Stimulated activated CD8-positive, alpha-beta memory T cell treated with anti-CD3 and anti-CD28 coated beads, Interleukin-4, amount 100 ng/mL, for 1 hour (primary cell): ENCODE measurements around the gene CCDC106.

Experiments used
- DNase-seq, 2 donors: peaks; one replicate each; pipeline ENCODE4 v3.0.0-alpha.2; 2020; ENCODE audit warnings: low read depth in 2 of 2, low spot score in 1 of 2

Gene CCDC106

DNA sequence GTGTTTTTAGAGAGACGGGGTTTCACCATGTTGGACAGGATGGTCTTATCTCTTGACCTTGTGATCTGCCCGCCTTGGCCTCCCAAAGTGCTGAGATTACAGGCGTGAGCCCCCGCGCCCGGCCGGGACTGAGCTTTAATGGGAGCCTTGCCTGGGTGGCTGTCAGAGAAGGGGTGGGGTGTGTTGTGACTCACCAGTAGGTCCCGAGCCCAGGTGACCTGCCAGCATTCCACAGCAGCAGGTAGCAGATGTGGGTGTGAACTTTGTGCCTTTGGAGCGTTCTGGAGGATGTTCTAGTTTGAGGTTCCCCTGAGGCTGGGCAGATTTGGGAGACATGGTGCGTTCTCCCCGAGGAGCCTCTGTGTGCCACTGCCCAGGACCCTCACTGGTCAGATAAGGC is 19.9 kb downstream of the CCDC106 start:
- DNase-seq = no peak

DNA sequence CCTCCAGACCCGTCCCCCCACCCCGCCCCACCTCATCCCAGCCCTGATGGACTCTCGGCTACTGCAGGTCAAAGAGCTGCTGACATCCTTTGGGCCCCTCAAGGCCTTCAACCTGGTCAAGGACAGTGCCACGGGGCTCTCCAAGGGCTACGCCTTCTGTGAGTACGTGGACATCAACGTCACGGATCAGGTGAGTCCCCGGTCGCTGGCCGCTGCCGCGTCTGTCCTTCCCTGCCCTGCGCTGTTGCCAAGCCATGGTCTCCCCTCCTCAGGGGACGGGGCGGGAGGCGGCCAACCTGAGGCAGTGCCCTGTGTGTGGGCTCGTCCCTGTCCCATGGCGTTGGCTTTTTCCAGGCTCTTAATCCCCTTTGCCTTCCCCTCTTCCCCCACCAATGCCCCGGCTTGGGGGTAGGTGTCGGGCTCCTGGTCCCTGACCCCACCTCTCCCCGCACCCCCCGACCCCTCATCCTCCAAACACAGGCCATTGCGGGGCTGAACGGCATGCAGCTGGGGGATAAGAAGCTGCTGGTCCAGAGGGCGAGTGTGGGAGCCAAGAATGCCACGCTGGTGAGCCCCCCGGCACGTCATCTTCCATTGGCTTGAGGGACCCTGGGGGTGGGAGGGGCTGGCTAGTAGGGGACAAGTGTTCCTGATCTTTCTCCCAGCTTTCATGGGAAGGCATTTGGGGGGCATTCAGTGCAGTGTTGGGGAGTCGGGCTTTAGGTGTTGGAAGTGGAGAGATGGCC is 20.8 kb downstream of the CCDC106 start:
- no peak for DNase-seq

DNA sequence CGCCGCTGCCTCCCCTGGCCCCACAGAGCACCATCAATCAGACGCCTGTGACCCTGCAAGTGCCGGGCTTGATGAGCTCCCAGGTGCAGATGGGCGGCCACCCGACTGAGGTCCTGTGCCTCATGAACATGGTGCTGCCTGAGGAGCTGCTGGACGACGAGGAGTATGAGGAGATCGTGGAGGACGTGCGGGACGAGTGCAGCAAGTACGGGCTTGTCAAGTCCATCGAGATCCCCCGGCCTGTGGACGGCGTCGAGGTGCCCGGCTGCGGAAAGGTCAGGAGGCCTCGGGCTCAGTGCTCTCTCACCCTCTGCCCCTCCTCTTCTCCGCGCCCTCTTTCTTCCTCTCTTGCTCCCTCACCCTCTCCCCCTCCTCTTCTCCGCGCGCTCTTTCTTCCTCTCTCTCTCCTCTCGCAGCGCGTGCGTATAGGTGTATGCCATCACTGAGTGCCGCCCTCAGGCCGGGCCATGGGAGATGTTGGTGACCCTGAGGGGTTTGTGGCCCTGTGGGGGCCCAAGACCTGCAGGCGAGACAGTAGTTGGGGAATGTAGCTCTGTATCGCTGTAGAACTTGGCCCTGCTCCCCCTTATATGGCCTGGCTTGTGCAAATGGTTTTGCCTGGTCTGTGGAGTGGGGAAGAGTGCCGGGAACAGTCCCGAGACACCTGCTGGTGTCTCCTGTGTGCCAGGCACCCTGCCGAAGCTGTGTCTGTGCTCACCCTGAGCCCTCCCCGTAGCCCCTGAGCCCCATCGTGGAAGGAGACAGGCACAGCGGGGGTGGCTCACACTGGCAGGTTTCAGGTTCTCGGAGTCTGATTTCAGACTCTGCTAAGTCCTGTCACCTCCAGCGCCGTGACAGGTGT is 21.6 kb downstream of the CCDC106 start:
- no peak for DNase-seq

DNA sequence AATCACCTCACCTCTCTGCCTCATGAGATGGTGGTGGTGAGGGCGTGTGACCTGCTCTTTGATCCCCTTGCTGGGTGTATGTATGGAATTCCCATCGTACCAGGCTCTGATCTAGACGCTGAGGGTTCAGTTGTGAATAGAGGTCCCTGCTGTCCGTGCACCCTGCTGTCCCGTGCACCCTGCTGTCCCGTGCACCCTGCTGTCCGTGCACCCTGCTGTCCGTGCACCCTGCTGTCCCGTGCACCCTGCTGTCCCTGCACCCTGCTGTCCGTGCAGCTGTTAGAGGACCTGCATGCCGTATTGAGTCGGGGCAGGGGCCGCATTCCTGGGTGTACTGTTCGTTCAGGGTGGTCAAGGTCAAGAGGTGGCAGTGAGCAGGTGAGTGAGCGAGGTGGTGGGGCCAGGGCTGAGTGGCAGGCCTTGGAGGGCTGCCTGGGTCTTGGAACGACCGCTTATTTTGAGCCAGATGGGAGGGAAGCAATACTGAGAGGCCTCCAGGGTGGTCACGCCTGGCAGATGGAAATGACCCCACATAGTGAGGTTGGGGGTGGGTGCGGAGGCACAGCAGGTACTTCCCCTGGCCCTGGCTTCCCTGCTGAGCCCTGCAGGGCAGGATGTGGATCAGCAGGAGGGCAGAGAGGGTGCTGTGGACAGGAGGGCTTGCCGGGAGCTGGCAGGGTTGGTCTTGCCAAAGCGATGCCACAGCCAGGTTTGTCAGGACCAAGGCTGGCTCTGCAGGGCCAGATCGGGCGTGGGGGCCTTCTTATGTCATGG is 22.5 kb downstream of the CCDC106 start:
- DNase-seq = no peak

DNA sequence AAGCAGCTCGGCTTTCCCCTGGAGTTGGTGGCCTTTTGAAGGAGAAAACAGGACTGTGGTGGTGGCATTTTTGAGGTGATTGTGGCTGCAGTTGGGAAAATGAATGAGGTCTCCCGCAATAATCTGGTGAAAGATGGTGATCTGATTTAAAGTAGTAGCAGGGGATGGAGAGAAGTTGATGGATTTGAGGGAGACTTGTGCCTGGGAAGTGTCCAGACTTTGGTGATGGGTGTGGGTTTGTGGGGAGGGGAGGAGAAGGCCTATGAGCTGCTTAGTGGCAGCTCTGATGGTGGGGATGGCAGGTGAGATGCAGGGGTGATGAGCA is 23.0 kb downstream of the CCDC106 start:
- no peak for DNase-seq

DNA sequence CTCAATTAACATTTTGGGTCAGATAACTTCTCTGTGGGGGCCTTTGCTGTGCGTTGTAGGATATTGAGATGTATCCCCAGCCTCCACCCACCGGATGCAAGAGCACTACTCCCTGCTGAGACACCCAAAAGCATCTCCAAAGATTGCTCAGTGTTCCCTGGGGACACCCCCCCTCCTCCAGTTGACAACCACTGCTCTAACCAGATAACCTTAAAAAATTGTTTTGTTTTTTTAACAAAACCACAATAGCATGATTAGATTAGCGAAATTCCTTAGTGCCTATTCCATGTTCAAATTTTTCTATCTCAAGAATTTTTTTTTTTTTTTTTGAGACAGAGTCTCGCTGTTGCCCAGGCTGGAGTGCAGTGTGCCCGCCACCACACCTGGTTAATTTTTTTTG is 24.4 kb downstream of the CCDC106 start:
- no peak for DNase-seq

DNA sequence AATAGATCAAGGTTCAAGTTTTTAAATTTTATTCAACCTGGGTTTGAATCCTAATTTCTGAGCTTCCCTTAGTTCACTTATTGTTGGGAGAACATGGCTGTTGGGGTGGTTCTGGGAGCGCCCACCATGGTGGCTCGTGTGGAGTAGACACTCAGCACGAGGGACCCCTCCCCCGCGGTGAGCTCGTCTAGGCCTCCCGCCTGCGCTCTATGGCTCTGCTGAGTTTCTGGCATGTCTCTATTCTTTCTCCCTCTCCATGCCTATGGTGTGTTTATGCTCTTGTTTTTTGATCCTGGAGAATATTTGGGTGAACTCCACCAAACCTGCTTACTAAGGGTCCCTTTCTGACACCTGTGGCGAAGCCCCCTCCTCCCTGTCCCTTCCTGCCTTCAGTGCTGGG is 25.5 kb downstream of the CCDC106 start:
- no peak for DNase-seq

DNA sequence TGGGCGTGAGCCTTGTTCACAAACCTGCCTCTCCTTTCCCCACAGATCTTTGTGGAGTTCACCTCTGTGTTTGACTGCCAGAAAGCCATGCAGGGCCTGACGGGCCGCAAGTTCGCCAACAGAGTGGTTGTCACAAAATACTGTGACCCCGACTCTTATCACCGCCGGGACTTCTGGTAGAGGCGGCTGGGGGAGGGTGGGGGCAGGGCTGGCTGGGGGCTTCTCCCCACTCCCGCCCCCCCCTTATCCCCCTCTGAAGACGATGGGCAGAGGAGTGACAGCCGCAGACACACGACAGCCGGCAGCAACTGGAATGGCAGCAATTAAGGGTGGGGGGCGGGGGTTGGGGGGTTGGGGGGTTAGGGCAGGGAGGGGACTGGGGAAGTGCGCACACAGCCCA is 25.9 kb downstream of the CCDC106 start:
- DNase-seq = no peak

DNA sequence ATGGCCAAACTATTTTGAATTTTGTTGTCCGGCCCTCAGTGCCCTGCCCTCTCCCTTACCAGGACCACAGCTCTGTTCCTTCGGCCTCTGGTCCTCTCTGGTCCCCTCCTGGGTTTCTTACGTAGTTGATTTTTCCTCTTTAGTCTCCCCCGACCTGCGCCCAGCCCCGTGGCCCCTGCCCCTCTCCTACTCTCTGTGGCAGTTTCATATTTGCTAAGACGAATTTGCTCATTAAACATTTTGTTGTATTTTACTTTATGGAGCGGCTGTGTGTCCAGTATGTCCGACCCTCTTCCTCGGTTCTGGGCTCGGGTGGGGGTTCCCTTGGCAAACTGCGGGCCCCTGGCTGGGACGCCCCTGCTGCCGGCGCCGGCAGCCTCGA is 26.4 kb downstream of the CCDC106 start:
- no peak for DNase-seq

DNA sequence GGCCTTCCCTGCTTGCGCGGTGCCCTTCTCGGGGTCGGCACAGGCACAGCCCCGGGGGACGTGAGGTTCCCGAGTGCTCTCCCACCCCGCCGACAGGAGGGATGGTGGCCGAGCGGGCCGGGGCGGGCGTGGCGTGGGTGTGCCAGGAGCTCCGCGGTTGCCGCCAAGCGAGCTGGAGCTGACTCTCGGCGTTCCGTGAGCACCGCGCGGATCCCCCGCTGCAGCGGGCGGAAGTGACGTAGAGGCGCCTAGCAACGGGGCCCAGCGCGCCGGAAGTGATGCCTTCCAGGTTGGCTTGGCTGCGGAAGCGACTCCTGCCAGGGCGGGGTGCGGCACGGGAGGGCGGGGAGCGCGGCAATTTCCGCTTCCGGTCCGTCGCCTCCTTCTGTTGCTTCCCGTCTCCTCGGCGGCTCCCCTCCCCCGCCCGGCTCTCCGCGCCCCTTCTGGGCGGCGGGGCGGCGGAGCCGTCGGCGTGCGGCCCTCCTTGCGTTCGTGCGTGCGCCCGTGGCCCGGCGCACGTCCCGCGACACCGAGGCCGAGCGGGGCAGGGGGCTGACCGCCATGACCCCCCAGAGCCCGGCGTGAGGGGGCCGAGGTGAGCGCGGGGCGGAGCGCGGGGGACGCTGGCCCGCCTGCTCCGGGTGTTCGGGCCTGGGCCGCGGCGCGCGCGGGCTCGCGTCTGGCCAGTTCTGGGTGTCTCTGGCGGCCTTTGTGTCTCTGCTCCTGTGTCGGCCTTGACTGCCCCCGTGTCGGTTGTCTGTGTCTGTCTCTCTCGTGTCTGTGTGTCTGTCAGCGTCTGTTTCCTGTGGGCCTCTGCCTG is 27.0 kb downstream of the CCDC106 start, which contains the start of gene EPN1:
TSS of gene EPN1 (plus strand) at position 386 of the 820 bp plus-strand sequence. CDS start 3,402 bp downstream, outside the sequence.
- peak; percentile 94 to 98 for DNase-seq

DNA sequence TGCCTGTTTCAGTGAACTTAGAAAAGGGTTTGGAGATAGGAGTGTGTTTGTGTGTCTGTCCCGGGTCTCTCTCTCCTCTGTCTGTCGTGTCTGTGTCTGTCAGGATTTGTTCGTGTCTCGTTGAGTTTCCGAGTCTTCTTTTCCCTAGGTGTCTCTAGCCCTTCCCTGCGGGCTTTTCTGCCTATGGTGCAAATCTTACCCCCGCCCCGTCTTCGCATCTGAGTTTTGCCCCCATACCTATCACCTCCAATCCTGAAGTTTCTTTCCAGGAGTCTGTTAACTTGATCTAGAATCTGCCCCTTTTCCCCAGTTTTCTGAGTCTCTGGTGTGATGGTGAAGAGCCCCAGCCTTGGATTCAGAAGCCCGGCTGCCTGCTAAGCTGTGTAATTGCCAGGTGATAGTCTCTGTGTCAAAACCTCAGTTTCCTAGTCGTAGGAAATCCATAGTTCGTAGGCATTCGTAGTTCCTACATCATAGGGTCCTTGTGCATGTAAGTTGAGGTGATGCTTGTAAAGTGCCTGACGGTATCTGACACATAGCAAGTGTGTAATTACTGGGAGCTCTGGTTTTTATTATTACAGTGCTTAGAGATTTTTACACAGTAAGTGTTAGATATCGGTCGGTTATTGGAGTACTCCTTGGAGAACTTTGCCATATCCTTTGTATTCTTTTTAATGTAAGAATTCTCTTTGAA is 27.8 kb downstream of the CCDC106 start:
- no peak for DNase-seq

DNA sequence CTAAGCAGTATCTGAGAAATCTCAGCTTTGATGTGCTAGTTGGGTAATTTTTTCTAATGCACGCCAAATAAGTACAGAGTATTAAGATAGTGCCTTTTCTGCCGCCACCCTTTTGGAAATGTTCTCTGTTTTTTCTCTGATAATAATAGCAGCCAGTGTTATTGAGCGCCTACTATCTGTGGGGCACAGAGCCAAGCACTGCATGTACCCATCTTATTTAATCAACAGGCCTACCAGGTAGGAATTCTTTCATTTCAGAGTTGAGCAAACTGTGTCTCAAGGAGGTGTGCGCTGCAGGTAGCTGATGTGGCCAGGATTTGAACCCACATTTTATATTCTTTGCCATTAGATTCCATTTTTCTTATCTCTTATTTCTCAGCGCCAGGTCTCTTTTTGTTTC is 28.4 kb downstream of the CCDC106 start:
- DNase-seq = no peak

DNA sequence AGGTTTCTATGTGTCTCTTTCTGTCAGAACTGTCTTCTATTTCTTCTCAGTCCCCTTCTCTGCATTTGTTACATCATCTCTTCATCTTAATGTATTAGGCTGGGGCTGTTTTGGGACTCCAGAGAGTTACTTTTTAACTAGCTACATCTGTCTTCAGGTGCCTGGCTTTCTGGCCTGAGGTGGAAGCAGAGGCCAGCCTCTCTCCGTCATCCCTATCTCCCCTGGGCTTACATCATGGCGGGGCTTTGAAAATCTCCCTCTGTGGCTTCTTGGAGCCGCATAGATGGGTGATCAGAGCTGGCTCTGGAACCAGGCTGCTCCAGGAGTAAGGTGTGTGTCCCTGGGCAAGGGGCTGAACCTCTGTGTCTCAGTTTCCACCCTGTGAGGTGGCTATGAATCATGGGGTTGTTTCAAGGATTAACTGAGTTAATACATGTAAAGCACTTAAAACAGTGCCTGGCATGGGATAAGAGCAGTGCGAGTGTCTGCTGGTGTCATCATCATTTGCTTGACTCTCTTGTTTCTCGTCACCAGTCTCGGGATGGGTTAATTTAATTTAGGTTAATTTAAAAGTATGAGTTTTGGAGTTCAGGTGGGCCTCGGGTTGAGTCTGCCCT is 29.0 kb downstream of the CCDC106 start:
- no peak for DNase-seq

DNA sequence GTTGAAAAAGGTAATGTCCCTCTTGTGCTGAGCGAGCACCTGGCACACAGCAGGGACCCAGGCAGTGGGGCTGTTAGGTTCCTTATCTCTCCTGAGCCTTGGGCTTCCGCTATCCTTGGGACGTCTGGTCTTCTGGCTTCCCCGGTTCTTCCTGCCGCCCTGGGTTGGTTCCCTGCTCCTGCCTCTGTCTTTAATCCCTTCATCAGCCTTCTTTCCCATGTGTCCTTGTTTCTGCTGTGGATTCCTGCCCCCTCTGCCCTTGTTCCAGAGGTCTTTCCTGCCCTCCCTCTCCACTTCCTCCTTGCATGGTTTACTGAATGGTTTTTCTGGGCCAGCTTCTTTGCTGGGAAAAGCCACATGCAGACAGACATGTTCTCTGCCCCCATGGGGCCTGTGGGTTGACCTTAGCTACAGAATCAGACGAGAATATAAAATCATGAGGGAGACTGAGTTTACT is 29.6 kb downstream of the CCDC106 start:
- no peak for DNase-seq

DNA sequence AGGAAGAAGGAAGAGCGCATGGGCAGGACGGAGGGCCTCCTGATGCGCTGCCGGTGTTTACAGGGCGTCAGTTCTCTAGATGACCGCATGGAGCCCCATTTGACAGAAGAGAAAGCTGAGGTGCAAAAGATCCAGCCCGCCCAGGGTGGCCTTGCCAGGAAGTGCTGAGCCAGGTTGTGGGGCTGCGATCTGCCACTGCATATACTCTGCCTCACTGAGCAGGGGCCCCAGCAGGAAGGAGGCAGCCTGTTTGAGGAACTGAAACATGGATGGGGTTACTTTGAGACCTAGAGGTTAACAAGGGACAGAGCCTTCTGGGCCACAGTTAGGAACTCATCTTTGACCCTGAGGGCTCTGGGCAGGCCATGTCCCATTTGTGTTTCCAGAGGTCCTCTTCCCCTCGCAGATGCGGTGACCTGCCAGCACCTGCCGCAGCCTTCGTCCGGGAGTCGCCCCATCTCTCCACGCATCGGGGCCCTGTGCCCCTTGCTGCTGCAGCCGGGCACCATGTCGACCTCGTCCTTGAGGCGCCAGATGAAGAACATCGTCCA is 30.2 kb downstream of the CCDC106 start:
- DNase-seq = no peak

DNA sequence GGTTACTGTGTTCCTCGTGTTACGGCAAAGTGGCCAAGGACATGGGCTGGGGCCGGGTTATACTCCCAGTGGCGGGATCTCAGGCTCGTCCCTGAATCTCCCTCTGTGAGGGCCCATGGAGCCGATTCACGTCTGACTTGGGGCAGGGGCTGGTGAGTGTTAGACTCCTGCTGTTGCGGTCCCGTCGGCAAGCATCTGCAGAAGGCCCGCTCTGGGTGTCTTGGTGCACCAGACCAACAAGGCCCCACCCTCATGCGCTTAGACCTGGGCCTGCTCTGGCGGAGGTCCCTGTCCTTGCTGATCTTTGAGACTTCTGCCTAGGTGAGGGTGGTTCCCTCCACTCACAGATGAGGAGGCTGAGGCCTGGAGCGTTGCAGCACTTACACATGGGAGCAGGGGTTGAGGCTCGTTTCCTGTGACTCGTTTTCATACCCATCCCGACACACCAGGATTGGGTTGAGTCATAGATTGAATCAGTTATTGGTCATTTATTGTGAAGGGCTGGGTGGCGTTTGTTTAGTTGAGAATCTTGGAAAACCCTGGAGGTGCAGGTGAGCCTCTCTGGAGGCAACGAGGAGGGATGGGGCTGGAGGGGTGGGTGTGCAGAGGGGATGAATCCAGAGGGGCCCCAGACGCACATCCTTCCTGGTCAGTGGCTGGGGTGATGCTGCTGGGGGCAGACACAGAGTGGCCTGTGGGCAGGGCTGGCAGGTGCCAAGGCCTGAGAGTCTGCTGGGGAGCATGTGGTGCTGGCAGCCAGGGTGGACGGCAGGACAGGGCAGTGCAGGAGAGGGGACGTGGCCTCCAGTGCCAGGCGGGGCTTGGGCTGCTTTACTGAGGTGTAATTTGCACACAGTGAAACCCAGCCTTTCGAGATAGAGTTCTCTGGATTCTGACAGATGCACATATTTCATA is 31.6 kb downstream of the CCDC106 start:
- no peak for DNase-seq

DNA sequence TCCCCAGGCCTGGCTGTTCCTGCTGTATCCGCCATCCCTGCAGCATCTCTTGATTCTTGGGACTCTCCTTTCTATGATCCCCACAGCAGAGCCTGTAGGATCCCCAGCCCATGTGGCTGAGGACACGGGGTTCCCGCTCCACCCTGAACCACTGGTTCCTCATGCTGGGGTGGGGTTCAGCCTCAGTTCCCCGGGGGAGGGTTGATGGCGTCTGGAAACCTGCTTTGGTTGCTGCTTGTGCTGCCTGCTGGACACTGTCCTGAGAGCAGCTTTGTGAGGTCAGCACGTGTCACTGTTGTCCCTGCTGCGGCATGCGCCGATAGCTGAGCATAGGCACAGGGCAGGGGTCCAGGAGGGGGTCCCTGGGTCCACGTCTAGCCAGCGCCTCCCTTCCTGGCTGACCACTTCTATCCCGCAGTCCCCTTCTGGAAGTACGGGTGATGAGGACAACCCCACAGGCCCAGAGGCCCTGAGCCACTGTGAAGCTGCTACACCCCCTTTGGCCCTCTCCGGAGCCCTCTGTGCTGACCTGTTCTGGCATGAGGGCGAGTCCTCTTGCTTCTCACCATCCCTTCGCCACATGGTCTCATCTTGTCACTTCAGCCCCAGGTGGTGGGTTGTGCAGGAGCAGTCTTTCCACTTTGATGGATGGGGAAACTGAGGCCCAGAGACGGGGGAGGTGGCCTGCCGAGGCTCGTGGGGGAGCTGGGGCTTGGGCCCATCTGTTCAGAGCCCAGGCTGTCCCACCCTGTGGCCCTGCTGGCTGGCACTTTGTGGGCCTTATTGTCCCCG is 32.5 kb downstream of the CCDC106 start:
- DNase-seq = no peak
